M059J (cell line): ENCODE data around the gene ACYP2. TPM values are rescaled to one million over a fixed set of nuclear protein-coding genes. Genes with fewer than 3 reads are reported as not detected.
"Not testable (repeated sequence)": the region's sequence is repeated elsewhere in the genome, so short reads cannot be mapped to it uniquely, and the experiment has no call there.

ENCODE experiments used
- DNase-seq: peaks from one replicate; pipeline ENCODE4 v3.0.0-alpha.2; 2012; ENCODE audit warnings: low read depth
- total RNA-seq: library from RNA; depleted of rRNA; stranded (reverse); fragments of >200 nt; shearing (Covaris generic); gene quantifications from 2 replicates; pipeline ENCODE4 v1.2.3, GENCODE V29; 2014

The ACYP2 gene
- total RNA-seq, 1 experiment from 2014 or later: 24.6 TPM

DNA sequence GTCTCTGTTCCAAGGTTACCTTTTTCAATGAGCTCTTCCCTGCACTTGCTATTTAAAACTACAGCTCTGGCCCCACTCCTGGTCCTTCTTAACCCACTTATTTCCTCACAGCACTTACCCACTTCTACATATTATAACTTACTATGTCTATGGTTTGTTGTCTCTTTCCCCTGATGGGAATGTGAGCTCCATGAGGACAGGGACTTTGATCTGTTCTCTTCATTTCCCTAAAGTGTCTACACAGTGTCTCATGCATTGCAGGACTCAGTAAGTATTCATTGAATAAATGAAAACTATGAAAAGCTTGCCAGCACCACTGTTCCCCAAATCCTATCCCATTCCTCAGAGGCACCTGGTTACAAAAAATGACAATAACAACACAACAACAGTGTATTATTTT lies 18.3 kb upstream of the ACYP2 start:
- DNase-seq: no peak

DNA sequence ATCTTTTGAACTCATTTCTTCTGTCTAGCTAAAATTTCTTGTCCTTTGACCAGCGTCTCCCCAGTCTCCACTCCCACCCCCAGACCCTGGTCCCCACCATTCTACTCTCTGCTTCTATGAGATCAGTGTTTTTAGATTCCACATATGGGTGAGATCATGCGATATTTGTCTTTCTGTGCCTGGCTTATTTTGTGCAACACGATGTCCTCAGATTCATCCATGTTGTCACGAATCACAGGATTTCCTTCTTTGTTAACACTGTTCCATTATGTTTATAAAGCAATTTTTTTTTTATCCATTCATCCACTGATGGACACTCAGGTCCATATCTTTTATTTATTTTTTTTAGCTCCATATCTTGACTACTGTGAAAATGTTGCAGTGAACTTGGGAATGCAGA lies 16.0 kb upstream of the ACYP2 start:
- no peak for DNase-seq

DNA sequence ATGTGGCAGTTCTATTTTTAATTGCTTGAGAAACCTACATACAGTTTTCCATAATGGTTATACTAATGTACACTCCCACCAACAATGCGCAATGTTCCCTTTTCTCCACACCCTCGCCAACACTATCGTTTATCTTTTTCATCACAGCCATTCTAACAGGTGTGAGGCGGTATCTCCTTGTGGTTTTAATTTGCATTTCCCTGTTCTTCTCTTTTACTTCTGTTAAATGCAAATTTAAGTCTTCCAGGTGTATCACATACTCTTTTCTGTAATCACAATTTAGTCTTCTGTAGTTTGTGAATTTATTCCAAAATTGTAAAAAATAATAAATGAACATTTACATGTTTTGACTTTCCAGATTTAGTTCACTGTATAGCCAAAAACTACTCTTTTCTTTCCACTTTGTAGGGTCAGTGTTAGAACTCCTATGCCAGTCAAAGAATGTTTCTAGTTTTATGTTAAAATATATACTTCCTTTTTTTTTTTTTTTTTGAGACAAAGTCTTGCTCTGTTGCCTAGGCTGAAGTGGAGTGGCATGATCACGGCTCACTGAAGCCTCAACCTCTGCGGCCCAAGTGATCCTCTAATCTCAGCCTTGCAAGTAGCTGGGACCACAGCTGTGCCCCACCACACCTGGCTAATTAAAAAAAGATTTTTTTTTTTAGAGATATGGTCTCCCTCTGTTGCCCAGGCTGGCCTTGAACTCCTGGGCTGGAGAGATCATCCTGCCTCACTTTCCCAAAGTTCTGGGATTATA lies 15.4 kb upstream of the ACYP2 start:
- DNase-seq: no peak

DNA sequence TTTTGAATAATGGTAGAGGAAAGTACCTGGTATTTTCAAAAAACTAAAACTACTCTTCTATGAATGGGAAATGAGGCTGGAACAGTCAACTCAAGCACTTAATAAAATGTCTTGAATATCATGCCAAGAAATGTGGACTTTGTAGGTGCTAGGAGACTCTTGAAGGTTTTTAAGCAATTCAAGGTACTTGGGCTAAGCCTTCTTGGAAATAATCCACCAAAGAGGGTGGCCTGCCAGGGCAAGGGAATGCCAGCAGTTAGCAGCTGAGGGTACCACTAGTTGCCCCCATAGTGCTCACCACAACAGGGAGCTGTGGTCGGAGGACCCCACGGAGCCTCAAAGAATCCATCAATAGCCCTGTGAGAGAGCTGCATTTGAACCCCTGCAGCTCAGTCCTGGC lies 14.6 kb upstream of the ACYP2 start:
- no peak for DNase-seq

DNA sequence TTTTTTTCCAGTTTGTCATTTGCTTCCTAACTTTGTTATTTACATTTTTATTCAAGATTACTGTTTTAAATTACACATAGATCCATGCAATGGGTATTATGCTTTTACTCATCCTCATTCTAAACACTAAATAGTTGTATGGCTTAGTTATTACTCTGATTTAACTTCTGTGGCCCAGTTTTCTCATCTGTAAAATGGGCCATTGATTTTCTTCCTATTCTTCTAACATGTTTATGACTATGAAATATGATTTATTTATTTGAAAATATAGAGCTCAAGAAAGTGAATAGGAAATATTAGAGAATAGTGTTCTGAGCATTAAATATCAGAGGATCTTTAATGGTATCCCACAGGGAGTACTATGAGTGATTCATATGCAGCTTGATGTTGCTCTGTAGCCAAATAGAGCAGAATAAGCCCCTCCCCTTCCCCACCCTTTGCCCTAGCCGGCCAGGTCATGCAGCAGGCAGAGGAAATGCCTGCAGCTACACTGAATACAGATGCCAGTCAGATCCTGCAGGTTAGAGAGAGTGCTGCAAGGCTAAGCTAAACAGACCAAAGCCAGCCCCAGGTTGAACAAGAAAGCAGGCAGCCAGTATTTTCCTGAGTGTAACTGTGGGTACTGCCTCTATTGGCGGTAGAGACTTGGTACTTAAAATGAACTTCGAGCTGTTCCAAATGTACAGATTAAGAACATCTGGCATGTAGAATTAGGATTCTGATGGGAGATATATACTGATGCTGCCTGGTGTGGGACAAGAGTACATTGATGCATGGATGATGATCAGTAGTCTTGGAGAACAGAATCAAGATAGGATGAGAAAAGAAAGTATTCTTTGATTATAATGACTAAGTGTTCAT lies 11.7 kb upstream of the ACYP2 start:
- DNase-seq: peak; percentile 92

DNA sequence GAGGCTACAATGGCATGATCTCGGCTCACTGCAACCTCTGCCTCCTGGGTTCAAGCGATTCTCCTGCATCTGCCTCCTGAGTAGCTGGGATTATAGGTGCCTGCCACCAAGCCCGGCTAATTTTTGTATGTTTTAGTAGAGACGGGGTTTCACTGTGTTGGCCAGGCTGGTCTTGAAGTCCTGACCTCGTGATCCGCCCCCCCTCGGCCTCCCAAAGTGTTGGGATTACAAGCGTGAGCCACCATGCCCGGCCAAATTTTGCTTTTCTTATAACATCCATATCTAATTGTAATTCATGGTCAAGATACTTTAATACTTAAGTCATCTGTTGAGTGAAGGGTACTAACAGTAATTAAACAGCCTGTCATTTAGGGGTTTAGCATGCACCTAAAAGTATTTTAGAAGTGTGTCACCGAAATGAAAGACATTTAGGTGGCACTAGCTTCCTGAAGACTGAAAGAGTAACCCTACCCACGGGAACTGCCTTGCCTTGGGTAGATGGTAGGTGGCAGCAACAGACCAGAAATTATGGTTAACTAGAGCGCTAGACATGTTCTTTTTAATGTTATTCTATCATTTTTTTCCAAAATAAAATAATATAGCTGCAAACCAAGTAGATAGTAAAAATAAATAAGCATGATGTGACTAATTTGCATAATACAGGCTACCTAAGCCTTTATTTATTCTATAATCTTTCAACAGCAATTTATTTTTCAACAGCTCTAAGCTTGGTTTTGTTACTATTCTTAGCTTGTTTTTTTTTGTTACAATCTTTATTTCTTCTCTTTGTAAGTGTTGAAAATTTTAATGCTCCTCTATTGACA lies 8.6 kb upstream of the ACYP2 start:
- peak; percentile 66 for DNase-seq

DNA sequence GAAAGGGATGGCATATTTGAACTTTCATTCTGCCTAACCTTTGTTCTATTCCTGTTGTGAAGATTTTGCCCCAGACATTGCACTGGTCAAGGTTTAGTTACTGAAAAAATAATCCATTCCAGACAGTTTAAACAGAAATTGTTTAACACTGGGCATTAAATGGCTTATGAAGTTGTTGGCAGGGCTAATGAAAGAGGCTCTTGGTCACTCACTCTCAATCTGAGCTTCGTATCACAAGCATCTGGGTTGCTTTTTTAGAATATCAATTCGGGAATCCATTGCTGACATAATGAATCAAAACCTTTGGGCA lies 8.0 kb upstream of the ACYP2 start:
- DNase-seq: no peak

DNA sequence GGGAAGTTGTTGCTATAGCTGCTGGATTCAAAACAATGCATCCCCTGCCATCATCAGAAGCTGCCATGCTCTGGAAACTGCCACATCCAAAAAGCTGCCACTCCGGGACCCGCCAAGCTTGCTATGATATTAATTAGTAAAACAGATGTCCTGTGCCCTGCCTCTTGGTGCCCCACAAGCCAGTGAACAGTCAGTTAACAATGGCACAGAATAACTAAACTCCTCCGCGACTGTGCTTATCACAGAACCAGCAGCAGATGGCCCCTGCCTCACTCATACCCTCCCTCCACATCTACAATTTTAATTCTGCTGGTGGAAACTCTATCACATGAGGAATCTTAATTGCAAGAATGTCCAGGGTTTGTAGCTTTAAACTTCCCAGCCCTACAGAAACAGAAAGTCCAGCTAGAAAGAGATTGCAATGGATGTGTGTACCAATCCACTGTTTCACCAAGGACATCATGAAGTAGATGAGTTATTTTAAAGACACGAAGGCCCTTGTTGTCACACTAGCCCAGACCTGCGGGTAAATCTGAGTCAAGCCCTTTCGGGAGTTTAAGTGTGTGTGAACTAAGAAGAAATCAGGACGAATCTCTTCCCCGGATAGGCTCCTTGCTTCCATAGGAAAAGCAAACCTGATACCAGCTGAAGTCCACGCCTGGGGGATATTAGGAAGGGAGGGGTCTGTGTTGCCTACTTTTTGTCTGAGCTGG lies 7.4 kb upstream of the ACYP2 start:
- no peak for DNase-seq

DNA sequence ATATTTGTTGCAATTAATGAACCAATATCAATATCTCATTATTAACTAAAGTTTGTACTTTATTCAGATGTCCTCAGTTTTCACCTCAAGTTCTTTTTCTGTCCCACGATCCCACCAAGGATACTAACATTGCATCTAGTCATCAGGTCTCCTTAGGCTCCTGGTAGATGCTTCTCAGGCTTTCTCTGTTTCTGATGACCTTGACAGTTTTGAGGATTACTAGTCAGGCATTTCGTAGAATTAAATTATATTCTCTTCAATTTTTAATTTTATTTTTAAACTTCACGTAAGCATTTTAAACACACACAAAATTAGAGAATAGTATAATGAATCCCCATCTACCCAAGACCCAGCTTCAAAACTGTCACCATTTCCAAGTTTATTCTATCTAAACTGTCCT lies 5.6 kb upstream of the ACYP2 start:
- DNase-seq: no peak

DNA sequence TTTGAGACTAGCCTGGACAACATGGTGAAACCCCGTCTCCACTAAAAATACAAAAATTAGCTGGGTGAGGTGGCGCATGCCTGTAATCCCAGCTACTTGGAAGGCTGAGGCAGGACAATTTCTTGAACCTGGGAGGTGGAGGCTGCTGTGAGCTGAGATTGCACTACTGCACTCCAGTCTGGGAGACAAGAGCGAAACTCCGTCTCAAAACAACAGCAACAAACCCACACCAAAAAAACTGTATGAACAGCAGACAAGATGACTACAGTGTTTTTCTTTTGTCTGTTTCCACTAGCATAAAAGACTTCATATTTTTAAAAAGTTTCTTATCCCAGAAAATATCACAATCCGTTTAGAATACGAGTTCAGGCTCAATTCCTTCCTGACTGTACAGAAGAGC lies 936 bp upstream of the ACYP2 start:
- not testable (repeated sequence) for DNase-seq

DNA sequence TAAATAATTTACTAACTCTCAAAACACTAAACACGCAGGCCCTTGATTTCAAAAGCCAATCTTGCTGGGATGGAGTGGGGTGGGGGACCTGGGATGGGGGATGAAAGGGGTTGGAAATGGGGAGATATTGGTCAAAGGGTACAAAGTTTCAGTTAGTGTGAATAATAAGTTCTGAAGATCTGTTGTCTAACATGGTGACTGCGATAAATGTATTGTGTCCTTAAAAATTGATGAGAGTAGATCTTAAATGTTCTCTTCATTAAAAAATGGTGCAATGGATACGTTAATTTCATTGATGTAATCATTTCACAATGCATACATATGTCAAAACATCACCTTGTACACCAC lies 505 bp upstream of the ACYP2 start:
- DNase-seq: no peak

DNA sequence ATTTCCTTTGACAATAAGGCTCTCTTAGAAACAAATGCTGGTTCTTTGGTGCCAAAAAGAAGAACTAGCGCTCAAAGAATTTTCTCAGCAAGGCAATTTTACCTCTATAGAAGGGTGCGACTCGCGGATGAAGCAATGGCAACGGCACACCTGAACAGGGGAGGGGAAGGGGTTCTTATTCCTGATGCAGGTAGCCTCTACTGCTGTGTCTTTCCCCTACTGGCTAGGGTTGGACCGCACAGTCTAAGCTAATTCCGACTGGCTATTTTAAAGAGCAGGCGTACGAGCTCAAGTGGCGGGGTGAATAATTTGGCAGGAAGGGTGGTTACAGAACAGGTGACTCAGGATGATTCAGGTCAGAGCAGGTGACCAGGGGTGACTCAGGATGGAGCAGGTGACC lies 1.2 kb downstream of the ACYP2 start:
- DNase-seq: not testable (repeated sequence)

DNA sequence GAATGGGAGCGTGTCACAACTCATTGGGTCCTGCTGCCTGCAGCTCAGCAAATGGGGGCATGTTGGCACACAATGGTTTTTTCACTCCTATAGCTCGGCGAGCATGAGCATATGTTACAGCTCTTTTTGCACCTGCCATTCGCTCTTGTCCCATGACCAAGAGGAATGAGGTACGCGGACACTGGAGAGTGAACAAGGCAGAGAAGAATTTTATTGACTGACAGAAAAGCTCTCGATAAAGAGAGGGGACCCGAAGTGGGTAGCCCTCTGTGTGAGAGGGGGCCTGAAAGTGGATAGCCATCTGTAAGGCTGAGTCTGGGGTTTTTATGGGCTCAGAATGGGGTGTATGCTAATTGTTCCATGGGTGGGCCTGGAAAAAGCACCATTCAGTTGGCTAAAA lies 5.5 kb downstream of the ACYP2 start:
- no peak for DNase-seq

DNA sequence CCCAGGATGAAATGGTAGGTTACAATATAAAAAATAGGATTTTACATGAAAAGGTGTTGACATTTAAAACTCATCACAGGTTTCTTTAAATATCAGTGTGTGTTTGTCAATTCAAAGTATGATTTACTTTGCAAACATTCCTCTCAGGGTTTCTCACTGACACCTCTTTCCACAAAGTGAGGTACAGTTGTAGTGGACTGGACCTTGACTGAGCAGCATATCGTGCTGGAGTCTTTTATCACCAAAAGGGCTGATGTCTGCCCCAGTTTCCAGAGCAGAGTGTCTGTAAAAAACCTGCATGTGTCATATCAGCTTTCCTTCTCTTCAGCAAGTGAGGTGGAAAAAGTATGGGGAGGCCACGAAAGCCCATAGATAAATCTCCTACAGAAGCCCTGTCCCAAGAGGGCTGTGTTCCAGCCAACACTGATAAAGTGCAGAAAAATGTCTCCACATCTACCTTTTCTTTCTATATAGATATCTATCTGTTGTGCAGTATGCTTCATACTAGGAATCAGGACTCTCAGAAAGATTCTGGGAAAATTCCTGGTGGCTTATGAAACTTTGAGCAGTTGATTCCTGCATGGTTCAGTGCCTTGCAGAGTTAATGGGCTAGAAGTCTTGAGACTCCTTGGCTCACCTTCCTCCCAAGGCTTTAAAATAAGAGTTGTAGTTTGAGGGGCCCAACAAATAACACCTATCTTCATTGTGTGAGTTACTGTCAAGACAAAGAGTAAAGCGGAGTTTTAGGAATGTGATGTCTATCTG lies 6.9 kb downstream of the ACYP2 start:
- peak; percentile 50 for DNase-seq

DNA sequence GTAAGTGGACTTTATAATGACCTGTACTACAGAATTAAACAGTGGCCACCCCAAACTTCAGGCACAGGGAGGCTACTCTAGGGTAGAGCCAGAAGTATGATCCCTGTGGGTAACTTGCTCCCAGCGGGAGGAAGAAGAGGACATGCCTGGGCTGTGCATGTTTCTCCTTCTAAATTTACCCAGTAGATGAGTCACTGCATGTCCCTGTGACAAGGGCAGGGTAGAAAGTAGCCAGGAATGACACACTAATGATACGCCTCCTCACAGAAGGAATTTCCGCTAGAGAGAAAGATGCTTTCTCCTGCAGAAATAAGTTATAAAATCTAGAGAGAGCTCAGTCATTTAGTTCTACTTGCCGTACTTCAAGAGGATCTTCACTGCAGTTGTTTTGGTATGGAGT lies 7.5 kb downstream of the ACYP2 start:
- DNase-seq: peak; percentile 85

DNA sequence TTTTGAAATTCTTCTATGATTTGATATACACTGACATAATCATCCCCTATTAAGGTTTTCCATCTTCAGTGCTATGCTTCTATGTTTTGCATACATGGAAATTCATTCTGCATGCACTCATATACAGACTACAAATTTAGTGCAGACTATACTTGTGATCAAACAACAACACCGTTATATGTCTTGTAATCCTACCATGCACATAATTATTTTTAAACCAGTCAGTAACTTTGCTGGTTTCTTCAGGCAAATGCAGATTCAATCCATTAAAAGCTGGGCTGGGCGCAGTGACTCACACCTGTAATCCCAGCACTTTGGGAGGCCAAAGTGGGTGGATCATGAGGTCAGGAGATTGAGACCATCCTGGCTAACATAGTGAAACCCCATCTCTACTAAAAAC lies 11.8 kb downstream of the ACYP2 start:
- DNase-seq: not testable (repeated sequence)

DNA sequence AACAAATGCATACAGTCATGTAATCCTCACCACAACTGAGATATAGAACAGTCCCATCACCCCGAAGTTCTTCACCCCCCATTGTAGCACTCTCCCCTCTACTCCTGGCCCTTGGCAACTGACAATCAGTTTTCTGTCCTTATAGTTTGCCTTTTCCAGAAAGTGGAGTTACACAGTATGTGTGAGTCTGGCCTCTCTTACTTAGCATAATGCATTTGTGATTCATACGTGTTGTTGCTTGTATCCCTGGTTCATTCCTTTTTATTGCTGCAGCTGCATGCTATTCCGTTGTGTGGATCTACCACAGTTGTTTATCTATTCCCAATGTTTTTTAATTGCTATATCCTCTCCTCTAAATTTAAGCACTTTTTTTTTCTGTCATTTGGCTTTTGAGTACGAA lies 17.6 kb downstream of the ACYP2 start:
- no peak for DNase-seq

DNA sequence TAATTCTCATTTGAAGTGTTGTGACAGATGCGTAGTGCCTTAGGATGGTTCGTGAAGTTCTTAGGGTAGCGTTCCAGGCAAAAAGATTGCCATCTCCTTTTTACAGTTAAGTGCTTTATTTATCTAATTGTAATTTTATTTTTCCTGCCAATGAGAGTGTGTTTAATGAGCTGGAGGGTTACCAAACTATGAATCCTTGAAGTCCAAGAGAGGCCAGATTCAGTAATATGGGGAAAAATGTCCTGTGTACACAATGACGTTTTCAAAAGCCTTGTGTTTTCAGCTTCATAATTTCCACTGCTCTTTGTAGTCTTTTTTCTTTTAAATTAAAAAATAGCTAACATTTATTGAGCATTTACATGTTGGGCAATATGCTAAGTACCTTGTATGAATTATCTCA lies 23.8 kb downstream of the ACYP2 start:
- DNase-seq: no peak

DNA sequence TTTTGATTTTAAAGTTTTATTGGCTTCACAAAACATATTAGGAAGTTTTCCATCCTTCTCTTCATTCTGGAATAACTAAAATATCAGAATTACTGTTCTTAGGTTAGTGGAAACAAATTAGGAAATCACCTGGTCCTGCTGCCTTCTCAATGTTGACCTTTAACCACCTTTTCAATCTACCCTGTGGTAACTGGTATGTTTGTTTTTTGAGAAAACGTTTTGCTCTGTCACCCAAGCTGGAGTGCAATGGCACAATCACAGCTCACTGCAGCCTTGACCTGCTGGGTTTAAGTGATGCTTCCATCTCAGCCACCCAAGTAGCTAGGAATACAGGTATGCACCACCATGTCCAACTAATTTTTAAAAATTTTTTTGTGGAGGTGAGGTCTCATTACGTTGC lies 28.4 kb downstream of the ACYP2 start:
- no peak for DNase-seq

DNA sequence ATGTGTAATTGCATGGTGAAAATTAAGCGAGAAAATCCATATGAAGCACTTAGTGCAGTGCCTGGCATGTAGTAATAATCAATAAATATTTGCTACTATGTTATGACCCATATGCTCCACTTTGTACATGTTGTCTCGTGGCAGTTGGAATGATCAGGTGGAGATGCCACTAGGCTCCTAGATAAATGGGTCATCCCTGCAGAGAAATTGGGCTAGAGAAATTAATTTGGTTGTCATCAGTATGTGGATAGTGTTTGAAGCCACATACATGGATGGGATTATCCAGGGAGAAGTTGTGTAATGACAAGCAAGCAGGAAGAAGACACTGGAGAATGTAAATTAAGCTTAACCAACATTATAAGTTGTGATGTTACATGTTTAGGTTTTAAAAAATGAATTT lies 33.0 kb downstream of the ACYP2 start:
- DNase-seq: no peak
